ENCODE measurements around the gene BLID. TPM values are rescaled to one million over a fixed set of nuclear protein-coding genes. Genes with fewer than 3 reads are reported as not detected.

The BLID gene
- total RNA-seq, 2 donors from 2014 or later = not detected

DNA sequence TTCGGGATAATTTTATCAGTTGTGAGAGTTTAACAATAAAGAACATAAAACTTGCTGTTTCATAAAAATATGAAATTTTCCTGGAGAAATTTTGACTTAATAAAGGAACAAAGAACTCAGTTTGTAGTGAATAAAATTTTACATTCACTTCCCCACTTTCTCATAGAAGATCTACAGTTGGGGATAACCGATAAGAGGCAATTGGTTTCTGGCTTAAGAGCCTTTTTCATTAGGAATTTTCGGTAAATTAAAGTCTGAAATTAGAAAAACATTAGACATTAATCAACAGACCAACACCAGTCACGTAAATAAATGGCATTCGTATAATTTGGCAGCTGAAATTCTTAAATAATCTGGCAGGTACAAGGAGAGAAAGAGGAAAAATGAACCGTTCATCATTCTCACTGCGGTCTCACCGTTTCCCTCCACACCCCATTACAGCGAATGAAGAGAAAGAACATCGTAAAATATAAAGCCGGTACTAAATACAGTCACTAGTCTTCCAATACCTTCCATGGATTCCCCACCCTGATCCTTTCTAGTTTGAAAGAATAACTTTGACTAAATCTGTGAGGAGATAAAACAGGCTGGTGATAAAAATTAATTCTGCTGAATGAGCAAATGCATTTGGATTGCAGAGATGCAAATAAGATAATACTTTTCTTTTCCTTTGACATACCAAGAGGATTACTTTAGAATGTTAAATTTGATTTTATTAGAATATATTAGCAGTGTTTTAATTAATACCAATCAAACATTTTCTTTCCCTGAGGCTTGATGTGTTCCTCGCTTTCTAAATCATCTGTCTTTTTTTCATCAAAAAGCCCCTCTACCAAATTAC lies 19.5 kb downstream of the BLID start:
- no peaks in the 10 kb centered on the region for H3K27me3 ChIP-seq
- no peak overlapping the region for H3K9ac ChIP-seq (ENCODE audit: low read depth in 2 of 2, low read length in 2 of 2)
- TF ChIP-seq, protein P1, sequence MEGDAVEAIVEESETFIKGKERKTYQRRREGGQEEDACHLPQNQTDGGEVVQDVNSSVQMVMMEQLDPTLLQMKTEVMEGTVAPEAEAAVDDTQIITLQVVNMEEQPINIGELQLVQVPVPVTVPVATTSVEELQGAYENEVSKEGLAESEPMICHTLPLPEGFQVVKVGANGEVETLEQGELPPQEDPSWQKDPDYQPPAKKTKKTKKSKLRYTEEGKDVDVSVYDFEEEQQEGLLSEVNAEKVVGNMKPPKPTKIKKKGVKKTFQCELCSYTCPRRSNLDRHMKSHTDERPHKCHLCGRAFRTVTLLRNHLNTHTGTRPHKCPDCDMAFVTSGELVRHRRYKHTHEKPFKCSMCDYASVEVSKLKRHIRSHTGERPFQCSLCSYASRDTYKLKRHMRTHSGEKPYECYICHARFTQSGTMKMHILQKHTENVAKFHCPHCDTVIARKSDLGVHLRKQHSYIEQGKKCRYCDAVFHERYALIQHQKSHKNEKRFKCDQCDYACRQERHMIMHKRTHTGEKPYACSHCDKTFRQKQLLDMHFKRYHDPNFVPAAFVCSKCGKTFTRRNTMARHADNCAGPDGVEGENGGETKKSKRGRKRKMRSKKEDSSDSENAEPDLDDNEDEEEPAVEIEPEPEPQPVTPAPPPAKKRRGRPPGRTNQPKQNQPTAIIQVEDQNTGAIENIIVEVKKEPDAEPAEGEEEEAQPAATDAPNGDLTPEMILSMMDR (IDR thresholded peaks at IDR 0.05) = no peak
- intact Hi-C loops (cut with DNase I) = no loop called here
- H3K36me3 ChIP-seq = no peaks in the 10 kb centered on the region
- H3K9me3 ChIP-seq = no peaks in the 10 kb centered on the region
- no peaks in the 10 kb centered on the region for H3K4me1 ChIP-seq
- no peak overlapping the region for H3K4me3 ChIP-seq
- no peak for DNase-seq
- no peak overlapping the region for H3K27ac ChIP-seq

DNA sequence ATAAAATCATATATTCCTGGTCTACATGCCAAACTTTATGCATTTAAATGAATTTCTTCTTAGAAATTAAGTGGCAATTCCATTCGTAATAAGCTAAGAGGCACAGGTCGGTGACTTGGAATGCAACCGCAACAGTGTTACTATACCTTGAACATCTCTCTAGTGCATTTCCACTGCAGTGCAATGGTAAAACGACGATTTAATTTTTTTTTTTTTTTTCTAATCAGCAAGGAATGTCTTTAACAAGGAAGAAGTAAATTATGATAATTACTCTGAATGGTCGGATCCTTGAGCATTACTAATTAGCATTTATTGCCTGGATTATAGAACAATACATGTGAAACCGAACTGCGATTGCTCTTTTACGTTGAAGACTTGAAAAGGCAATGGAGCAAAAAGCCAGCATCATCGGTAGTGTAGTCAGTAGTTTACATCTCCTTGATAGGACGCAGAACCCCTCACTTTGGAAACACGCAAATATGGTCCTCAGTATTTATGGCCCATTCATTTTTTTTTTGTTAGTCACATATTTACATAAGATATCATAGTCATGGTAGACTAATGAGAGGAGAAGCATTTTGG lies 20.2 kb downstream of the BLID start:
- TF ChIP-seq, protein P1 (IDR thresholded peaks at IDR 0.05) = no peak
- DNase-seq = no peak
- H3K4me3 ChIP-seq = no peak overlapping the region
- intact Hi-C loops (cut with DNase I) = no loop called here
- H3K27ac ChIP-seq = no peak overlapping the region
- no peaks in the 10 kb centered on the region for H3K4me1 ChIP-seq
- no peaks in the 10 kb centered on the region for H3K9me3 ChIP-seq
- no peaks in the 10 kb centered on the region for H3K36me3 ChIP-seq
- no peaks in the 10 kb centered on the region for H3K27me3 ChIP-seq
- H3K9ac ChIP-seq (ENCODE audit: low read depth in 2 of 2, low read length in 2 of 2) = no peak overlapping the region

DNA sequence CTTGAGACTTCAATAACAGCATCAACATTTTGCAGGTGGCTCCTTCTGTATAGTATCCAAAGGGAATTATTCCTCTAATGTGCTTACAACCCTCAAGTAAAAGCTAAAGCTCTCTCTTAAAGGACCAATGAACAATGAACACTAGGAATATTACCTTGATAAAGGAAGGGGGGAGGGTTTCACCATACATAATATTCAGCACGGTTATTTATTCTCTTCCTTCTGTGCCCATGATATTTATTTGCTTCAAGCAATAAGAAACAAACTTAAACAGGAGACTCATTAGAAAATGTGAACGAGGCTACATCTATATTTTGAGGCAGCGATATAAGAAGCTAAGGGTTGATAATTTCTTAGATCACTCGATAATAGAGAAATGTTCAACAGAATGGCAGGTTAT lies 21.2 kb downstream of the BLID start:
- H3K27ac ChIP-seq = no peak overlapping the region
- H3K4me1 ChIP-seq = no peaks in the 10 kb centered on the region
- no peaks in the 10 kb centered on the region for H3K36me3 ChIP-seq
- H3K9ac ChIP-seq (ENCODE audit: low read depth in 2 of 2, low read length in 2 of 2) = no peak overlapping the region
- TF ChIP-seq, protein P1 (IDR thresholded peaks at IDR 0.05) = no peak
- no peaks in the 10 kb centered on the region for H3K9me3 ChIP-seq
- no peak overlapping the region for H3K4me3 ChIP-seq
- H3K27me3 ChIP-seq = no peaks in the 10 kb centered on the region
- no peak for DNase-seq
- intact Hi-C loops (cut with DNase I) = no loop called here

DNA sequence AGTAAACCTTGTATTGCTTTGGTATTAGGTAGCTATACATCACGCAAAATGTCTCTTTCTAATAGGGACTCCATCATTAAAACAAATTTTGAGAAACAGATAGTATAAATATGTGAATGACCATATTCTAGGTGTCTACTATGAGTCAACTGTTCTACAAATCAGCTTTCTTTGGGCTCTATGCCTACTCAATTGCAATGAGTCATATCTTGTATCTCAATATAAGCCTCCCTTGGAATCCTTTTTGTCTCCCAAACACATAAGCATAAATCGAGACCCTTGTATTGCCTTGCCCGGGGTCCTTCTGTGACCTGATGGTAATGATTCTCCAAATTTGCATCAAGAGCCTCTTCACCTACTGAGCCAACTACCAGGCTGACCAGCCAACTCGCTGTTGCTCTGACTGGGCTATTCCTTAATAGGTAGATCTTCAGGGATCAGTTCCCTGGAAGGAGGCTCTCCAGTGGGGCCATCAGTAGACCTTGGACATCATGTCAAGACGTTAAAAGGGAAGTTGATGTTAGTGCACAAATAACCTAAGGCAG lies 22.2 kb downstream of the BLID start:
- Histone ChIP-seq H3K9ac (ENCODE audit: low read depth in 2 of 2, low read length in 2 of 2) (no peak overlapping the region), H3K9me3 (no peaks in the 10 kb centered on the region), H3K27ac (no peak overlapping the region), H3K4me1 (no peaks in the 10 kb centered on the region), H3K27me3 (no peaks in the 10 kb centered on the region), H3K36me3 (no peaks in the 10 kb centered on the region), H3K4me3 (no peak overlapping the region)
- TF ChIP-seq, protein P1 (IDR thresholded peaks at IDR 0.05) = no peak
- no peak for DNase-seq
- intact Hi-C loops (cut with DNase I) = no loop called here

DNA sequence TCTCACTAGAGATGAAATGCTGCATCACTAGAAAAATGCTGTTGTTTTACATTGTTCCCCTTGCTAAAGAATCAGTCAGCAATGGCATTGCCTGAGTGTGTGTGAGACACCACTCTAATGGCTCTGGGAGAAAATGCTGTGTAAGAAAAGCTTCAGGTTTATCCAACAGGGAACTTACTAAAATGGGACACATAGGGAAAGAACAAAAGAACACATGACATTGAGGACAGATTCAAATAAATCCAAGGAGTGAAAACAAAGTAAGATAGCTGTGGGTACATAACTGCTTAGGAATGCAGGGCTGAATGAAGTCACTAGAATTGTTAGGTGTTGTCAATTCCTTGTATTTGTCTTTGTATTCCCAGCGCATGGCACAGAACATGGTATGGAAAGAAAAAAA lies 24.2 kb downstream of the BLID start:
- H3K27ac ChIP-seq = no peak overlapping the region
- intact Hi-C loops (cut with DNase I) = no loop called here
- no peaks in the 10 kb centered on the region for H3K9me3 ChIP-seq
- H3K4me1 ChIP-seq = no peaks in the 10 kb centered on the region
- TF ChIP-seq, protein P1 (IDR thresholded peaks at IDR 0.05) = no peak
- no peak overlapping the region for H3K9ac ChIP-seq (ENCODE audit: low read depth in 2 of 2, low read length in 2 of 2)
- no peaks in the 10 kb centered on the region for H3K27me3 ChIP-seq
- no peak overlapping the region for H3K4me3 ChIP-seq
- no peaks in the 10 kb centered on the region for H3K36me3 ChIP-seq
- DNase-seq = no peak

All from colonic mucosa (tissue), 4 donors.